ENCODE results near the gene PRR14L. TPM values are rescaled to one million over a fixed set of nuclear protein-coding genes. Genes with fewer than 3 reads are reported as not detected.
A peak's percentile ranks its signal among the peaks of the same experiment; 100 is the strongest.

Gene PRR14L
- total and polyA plus RNA-seq, 2 of the 13 experiments (the other 11 are each of a cell fraction or from before 2014, with no cell fraction given): 6.6 to 16.5 TPM

- Histone ChIP-seq H3K27ac (ENCODE audit: extremely low read length, insufficient read depth, low read length) (peak overlapping the region; percentile 83), H3K4me3 (replicated peaks in 1 of 3; ENCODE audit: insufficient read depth in 1 of 3, low read depth in 2 of 3, low read length in 3 of 3) (peak overlapping the region; percentile 83 to 100 (median 93)), H4K20me1 (ENCODE audit: insufficient read depth, low read length) (peaks cover 5% of the 10 kb centered on the region; the same call in 1 of the 2 replicates), H3K27me3 (ENCODE audit: control insufficient read depth in 1 of 2, insufficient read depth in 2 of 2, low read length in 2 of 2) (no peaks in the 10 kb centered on the region; a peak in 2 of 5 replicates), H3K36me3 (replicated peaks in 1 of 2; ENCODE audit: control insufficient read depth in 1 of 2, insufficient read depth in 2 of 2, low read length in 2 of 2) (no peaks in the 10 kb centered on the region), H3K79me2 (ENCODE audit: insufficient read depth, low read length) (peaks cover 43% of the 10 kb centered on the region), H3K4me1 (ENCODE audit: insufficient read depth, low read length) (peaks cover 42% of the 10 kb centered on the region), H3K4me2 (ENCODE audit: low read depth, low read length) (peak overlapping the region; percentile 88), H3K9me3 (ENCODE audit: low read length) (no peaks in the 10 kb centered on the region), H3K9ac (ENCODE audit: insufficient read depth, low read depth, low read length) (peak overlapping the region; percentile 83), H2AFZ (ENCODE audit: low read length) (peak overlapping the region; percentile 96)
- no peak for FAIRE-seq
- CTCF ChIA-PET (ENCODE audit: low intra/inter-chr PET ratio, low total read pairs): no interaction called here
- ATAC-seq: no peak
- DNase-seq (ENCODE audit: low spot score): no peak
- no peak for TF ChIP-seq MAZ (IDR thresholded peaks at IDR 0.05; ENCODE audit: borderline replicate concordance, low read depth, low read length)
- TF ChIP-seq MAZ (CRISPR knock-in tag; IDR thresholded peaks at IDR 0.05; ENCODE audit: low read depth): no peak
- peak; percentile 8; the same call in 1 of the 2 replicates for TF ChIP-seq ZNF280D (CRISPR knock-in tag; IDR thresholded peaks at IDR 0.05)
- TF ChIP-seq ZNF629 (CRISPR knock-in tag; conservative IDR thresholded peaks at IDR 0.05): peak; percentile 74
- BruUV-seq (replicated peaks): TSS peak; percentile 98
- intact Hi-C loops (cut with micrococcal nuclease; ENCODE audit: unreplicated experiment) (loop anchor here (5.0 to 10.0 kb wide), 3 partner anchors 90 to 422 kb away; partner anchors contain the start of genes DEPDC5 and PRR14L), in situ Hi-C loops (cut with HindIII; ENCODE audit: extremely low pct_ligation_motif_present, low pct_unique_long_range_greater_than_20kb) (loop anchor here (25.0 kb wide), 1 partner anchor 425 kb away; no protein-coding TSS in a partner anchor)
- 13% methylated on average over 8 of the region's 8 CpGs for WGBS (ENCODE audit: low lambda C conversion rate)
- POLR2A ChIA-PET: interaction anchor here (0.6 to 3.0 kb wide), 25 partner anchors 9 to 813 kb away, joined by 3 to 33 read pairs (median 5); partner anchors contain the start of genes DEPDC5 and PRR14L
Observed at GRCh38 chr22:31662668-31663037, 87.3 kb downstream of the PRR14L start.

All from HepG2 (cell line).